Measurements from ENCODE around the gene RPF1.

DNA sequence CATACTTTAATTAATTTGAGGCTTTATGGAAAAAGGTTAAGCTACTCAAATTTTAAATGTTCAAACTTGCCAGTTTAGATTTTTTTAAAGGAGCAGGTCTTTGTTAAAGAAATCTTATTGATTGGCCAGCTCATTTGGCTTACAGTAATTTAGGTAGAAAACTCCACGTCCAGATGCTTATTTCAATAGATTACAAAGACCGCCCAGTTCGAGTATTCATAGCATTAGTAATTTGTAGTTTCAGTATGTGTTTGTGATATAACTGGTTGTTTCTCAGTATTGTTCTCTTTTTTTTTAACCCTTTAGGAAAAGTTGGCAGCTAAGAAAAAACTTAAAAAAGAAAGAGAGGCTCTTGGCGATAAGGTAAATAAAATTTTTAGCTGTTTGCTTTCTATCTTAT, 1.6 kb downstream of the RPF1 start:
- TF ChIP-seq CTCF (conservative IDR thresholded peaks at IDR 0.05 in 1 of 2, IDR thresholded peaks at IDR 0.05 in 1 of 2; ENCODE audit: extremely low read depth in 1 of 2, insufficient read depth in 1 of 2, low read depth in 1 of 2, low read length in 2 of 2) = no peak
- TF ChIP-seq EZH2 (IDR thresholded peaks at IDR 0.05; ENCODE audit: borderline replicate concordance, low read length) = no peak
